GM12878 (cell line): ENCODE results near the gene SEC14L1. TPM values are rescaled to one million over a fixed set of nuclear protein-coding genes. Genes with fewer than 3 reads are reported as not detected.

Source experiments
- EED ChIP-seq: sonication (generic); IDR thresholded peaks from 2 replicates; pipeline ENCODE4 v1.6.1; 2016; ENCODE audit warnings: antibody characterized with exemption, low read depth
- IKZF1 ChIP-seq: fragments of 450-650 bp; conservative IDR thresholded peaks from 2 replicates; pipeline ENCODE4 v1.6.1; 2017; ENCODE audit warnings: antibody characterized with exemption, mild to moderate bottlenecking
- IRF4 ChIP-seq: IDR thresholded peaks from 2 replicates; pipeline ENCODE4 v1.6.1; 2011; ENCODE audit warnings: low read depth, low read length
- NR2F1 ChIP-seq: fragments of 450-650 bp; conservative IDR thresholded peaks from 2 replicates; pipeline ENCODE4 v1.6.1; 2017; ENCODE audit warnings: mild to moderate bottlenecking
- PAX5 ChIP-seq: IDR thresholded peaks from 2 replicates; pipeline ENCODE4 v1.6.1; 2011; ENCODE audit warnings: low read depth, low read length, borderline replicate concordance
- RUNX3 ChIP-seq: IDR thresholded peaks from 2 replicates; pipeline ENCODE4 v1.6.1; 2012; ENCODE audit warnings: low read length, inconsistent platforms
- SP1 ChIP-seq: IDR thresholded peaks from one replicate; pipeline ENCODE4 v1.6.1; 2011; ENCODE audit warnings: low read depth, low read length
- SPI1 ChIP-seq: IDR thresholded peaks from 2 replicates; pipeline ENCODE4 v1.6.1; 2011; ENCODE audit warnings: low read depth, mild to moderate bottlenecking, low read length, moderate library complexity, borderline replicate concordance; ENCODE audit not compliant: insufficient read depth
- SRF ChIP-seq, 2 experiments: IDR thresholded peaks; 2 replicates each; pipeline ENCODE4 v1.6.1; 2011; ENCODE audit warnings: low read depth in 2 of 2, low read length in 2 of 2, mild to moderate bottlenecking in 1 of 2, moderate library complexity in 1 of 2
- ZNF622 ChIP-seq: fragments of 450-650 bp; IDR thresholded peaks from 2 replicates; pipeline ENCODE4 v1.6.1; 2017; ENCODE audit warnings: mild to moderate bottlenecking, inconsistent platforms
- polyA plus RNA-seq, 11 experiments: library from polyadenylated mRNA; depleted of rRNA in 4 of 11; unstranded in 6 of 11; stranded (reverse) in 5 of 11; fragments of >200 nt; fragmentation: Nextera tagmentation in 4 of 11; fragmentation: Illumina TruSeq in 1 of 11; extraction: Ambion mirVana in 4 of 11; extraction: Trizol in 1 of 11; gene quantifications; 1 replicate in 1 of 11; 2 replicates in 10 of 11; pipeline versions ENCODE4 v1.2.1 to v1.2.3, GENCODE V29; 2011 to 2016; ENCODE audit warnings: inconsistent platforms in 2 of 11, missing spikeins in 2 of 11, low read depth in 1 of 11
- total RNA-seq, 4 experiments: library from RNA; depleted of rRNA in 3 of 4; stranded (reverse); fragments of >200 nt in 3 of 4; fragmentation: Illumina TruSeq in 1 of 4; extraction: Trizol in 1 of 4; gene quantifications; 2 replicates each; pipeline versions ENCODE4 v1.2.1 to v1.2.3, GENCODE V29; 2013 to 2021
- TF ChIP-seq, protein P1 (sequence below): fragments of 450-650 bp; IDR thresholded peaks from 2 replicates; pipeline ENCODE4 v1.6.1; 2017; ENCODE audit warnings: mild to moderate bottlenecking, moderate library complexity
- TF ChIP-seq, protein P2 (sequence below): fragments of 450-650 bp; IDR thresholded peaks from 2 replicates; pipeline ENCODE4 v1.6.1; 2017; ENCODE audit warnings: mild to moderate bottlenecking, moderate library complexity
- TF ChIP-seq, protein P3 (sequence below), 3 experiments: IDR thresholded peaks in 2 of 3; conservative IDR thresholded peaks in 1 of 3; 2 replicates each; pipeline ENCODE4 v1.5.1; 2011; ENCODE audit warnings: low read depth in 3 of 3, low read length in 3 of 3, mild to moderate bottlenecking in 3 of 3, control low read depth in 2 of 3, moderate library complexity in 2 of 3, inconsistent platforms in 1 of 3, mixed read lengths in 1 of 3; ENCODE audit not compliant: control insufficient read depth in 2 of 3, insufficient read depth in 1 of 3; ENCODE audit errors: extremely low read depth in 1 of 3
- TF ChIP-seq, protein P4 (sequence below): fragments of 450-650 bp; formaldehyde crosslinking; IDR thresholded peaks from 2 replicates; pipeline ENCODE4 v1.4.0; 2020; ENCODE audit warnings: mild to moderate bottlenecking, moderate library complexity
- TF ChIP-seq, protein P5 (sequence below): fragments of 450-650 bp; IDR thresholded peaks from 2 replicates; pipeline ENCODE4 v1.6.1; 2016; ENCODE audit warnings: mild to moderate bottlenecking

SEC14L1 gene
- total and polyA plus RNA-seq, 10 of the 15 experiments (the other 5 are each of a cell fraction or from before 2014, with no cell fraction given): 6.3 to 66.1 (median 33.5) TPM

DNA sequence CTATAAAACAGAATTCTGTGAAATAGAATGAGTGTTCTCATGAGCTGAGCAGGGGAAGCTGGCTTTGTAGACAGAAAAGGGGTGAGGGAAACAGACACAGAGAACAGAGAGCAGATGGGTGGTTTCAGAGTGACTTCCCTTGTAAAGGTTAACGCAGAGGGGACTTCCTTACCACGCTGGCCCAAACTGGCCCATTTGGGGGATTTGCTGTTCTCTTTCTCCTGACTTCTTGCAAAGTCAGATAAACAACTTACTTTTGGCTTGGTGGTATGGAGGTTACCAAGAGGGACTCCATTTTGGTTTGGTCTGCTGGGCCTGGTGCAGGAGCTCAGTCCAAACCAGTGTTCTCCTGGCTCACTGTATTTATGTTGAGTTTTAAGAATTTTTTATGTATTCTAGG, 48.4 kb downstream of the SEC14L1 start (continued):
- TF ChIP-seq, protein P1, sequence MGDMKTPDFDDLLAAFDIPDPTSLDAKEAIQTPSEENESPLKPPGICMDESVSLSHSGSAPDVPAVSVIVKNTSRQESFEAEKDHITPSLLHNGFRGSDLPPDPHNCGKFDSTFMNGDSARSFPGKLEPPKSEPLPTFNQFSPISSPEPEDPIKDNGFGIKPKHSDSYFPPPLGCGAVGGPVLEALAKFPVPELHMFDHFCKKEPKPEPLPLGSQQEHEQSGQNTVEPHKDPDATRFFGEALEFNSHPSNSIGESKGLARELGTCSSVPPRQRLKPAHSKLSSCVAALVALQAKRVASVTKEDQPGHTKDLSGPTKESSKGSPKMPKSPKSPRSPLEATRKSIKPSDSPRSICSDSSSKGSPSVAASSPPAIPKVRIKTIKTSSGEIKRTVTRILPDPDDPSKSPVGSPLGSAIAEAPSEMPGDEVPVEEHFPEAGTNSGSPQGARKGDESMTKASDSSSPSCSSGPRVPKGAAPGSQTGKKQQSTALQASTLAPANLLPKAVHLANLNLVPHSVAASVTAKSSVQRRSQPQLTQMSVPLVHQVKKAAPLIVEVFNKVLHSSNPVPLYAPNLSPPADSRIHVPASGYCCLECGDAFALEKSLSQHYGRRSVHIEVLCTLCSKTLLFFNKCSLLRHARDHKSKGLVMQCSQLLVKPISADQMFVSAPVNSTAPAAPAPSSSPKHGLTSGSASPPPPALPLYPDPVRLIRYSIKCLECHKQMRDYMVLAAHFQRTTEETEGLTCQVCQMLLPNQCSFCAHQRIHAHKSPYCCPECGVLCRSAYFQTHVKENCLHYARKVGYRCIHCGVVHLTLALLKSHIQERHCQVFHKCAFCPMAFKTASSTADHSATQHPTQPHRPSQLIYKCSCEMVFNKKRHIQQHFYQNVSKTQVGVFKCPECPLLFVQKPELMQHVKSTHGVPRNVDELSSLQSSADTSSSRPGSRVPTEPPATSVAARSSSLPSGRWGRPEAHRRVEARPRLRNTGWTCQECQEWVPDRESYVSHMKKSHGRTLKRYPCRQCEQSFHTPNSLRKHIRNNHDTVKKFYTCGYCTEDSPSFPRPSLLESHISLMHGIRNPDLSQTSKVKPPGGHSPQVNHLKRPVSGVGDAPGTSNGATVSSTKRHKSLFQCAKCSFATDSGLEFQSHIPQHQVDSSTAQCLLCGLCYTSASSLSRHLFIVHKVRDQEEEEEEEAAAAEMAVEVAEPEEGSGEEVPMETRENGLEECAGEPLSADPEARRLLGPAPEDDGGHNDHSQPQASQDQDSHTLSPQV: peak; percentile 99
- TF ChIP-seq IRF4 (0 out of 2 replicates have a peak, but pooled peaks have one; percentile 47), NR2F1 (peak; percentile 34), PAX5 (0 out of 2 replicates have a peak, but pooled peaks have one; percentile 31), ZNF622 (no peak), SPI1 (peak; percentile 69; the same call in 1 of the 2 replicates), RUNX3 (peak; percentile 69), SP1 (peak; percentile 36), EED (peak; percentile 15; the same call in 1 of the 2 replicates), SRF (IDR thresholded peaks at IDR 0.05; ENCODE audit: low read depth in 2 of 2, low read length in 2 of 2) (0 out of 4 replicates have a peak, but pooled peaks of 1 of the 2 experiments have one; percentile 28), IKZF1 (peak; percentile 31)
- TF ChIP-seq, protein P2, sequence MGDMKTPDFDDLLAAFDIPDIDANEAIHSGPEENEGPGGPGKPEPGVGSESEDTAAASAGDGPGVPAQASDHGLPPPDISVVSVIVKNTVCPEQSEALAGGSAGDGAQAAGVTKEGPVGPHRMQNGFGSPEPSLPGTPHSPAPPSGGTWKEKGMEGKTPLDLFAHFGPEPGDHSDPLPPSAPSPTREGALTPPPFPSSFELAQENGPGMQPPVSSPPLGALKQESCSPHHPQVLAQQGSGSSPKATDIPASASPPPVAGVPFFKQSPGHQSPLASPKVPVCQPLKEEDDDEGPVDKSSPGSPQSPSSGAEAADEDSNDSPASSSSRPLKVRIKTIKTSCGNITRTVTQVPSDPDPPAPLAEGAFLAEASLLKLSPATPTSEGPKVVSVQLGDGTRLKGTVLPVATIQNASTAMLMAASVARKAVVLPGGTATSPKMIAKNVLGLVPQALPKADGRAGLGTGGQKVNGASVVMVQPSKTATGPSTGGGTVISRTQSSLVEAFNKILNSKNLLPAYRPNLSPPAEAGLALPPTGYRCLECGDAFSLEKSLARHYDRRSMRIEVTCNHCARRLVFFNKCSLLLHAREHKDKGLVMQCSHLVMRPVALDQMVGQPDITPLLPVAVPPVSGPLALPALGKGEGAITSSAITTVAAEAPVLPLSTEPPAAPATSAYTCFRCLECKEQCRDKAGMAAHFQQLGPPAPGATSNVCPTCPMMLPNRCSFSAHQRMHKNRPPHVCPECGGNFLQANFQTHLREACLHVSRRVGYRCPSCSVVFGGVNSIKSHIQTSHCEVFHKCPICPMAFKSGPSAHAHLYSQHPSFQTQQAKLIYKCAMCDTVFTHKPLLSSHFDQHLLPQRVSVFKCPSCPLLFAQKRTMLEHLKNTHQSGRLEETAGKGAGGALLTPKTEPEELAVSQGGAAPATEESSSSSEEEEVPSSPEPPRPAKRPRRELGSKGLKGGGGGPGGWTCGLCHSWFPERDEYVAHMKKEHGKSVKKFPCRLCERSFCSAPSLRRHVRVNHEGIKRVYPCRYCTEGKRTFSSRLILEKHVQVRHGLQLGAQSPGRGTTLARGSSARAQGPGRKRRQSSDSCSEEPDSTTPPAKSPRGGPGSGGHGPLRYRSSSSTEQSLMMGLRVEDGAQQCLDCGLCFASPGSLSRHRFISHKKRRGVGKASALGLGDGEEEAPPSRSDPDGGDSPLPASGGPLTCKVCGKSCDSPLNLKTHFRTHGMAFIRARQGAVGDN: peak; percentile 100
- TF ChIP-seq, protein P3, sequence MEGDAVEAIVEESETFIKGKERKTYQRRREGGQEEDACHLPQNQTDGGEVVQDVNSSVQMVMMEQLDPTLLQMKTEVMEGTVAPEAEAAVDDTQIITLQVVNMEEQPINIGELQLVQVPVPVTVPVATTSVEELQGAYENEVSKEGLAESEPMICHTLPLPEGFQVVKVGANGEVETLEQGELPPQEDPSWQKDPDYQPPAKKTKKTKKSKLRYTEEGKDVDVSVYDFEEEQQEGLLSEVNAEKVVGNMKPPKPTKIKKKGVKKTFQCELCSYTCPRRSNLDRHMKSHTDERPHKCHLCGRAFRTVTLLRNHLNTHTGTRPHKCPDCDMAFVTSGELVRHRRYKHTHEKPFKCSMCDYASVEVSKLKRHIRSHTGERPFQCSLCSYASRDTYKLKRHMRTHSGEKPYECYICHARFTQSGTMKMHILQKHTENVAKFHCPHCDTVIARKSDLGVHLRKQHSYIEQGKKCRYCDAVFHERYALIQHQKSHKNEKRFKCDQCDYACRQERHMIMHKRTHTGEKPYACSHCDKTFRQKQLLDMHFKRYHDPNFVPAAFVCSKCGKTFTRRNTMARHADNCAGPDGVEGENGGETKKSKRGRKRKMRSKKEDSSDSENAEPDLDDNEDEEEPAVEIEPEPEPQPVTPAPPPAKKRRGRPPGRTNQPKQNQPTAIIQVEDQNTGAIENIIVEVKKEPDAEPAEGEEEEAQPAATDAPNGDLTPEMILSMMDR (IDR thresholded peaks at IDR 0.05 in 2 of 3, conservative IDR thresholded peaks at IDR 0.05 in 1 of 3; ENCODE audit: control insufficient read depth in 2 of 3, extremely low read depth in 1 of 3, insufficient read depth in 1 of 3, low read depth in 3 of 3, low read length in 3 of 3): no peak
- TF ChIP-seq, protein P4, sequence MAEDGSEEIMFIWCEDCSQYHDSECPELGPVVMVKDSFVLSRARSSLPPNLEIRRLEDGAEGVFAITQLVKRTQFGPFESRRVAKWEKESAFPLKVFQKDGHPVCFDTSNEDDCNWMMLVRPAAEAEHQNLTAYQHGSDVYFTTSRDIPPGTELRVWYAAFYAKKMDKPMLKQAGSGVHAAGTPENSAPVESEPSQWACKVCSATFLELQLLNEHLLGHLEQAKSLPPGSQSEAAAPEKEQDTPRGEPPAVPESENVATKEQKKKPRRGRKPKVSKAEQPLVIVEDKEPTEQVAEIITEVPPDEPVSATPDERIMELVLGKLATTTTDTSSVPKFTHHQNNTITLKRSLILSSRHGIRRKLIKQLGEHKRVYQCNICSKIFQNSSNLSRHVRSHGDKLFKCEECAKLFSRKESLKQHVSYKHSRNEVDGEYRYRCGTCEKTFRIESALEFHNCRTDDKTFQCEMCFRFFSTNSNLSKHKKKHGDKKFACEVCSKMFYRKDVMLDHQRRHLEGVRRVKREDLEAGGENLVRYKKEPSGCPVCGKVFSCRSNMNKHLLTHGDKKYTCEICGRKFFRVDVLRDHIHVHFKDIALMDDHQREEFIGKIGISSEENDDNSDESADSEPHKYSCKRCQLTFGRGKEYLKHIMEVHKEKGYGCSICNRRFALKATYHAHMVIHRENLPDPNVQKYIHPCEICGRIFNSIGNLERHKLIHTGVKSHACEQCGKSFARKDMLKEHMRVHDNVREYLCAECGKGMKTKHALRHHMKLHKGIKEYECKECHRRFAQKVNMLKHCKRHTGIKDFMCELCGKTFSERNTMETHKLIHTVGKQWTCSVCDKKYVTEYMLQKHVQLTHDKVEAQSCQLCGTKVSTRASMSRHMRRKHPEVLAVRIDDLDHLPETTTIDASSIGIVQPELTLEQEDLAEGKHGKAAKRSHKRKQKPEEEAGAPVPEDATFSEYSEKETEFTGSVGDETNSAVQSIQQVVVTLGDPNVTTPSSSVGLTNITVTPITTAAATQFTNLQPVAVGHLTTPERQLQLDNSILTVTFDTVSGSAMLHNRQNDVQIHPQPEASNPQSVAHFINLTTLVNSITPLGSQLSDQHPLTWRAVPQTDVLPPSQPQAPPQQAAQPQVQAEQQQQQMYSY (CRISPR knock-in tag): peak; percentile 92
- TF ChIP-seq, protein P5, sequence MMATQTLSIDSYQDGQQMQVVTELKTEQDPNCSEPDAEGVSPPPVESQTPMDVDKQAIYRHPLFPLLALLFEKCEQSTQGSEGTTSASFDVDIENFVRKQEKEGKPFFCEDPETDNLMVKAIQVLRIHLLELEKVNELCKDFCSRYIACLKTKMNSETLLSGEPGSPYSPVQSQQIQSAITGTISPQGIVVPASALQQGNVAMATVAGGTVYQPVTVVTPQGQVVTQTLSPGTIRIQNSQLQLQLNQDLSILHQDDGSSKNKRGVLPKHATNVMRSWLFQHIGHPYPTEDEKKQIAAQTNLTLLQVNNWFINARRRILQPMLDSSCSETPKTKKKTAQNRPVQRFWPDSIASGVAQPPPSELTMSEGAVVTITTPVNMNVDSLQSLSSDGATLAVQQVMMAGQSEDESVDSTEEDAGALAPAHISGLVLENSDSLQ: peak; percentile 31; the same call in 1 of the 2 replicates
